Thoracic aorta (tissue), 2 donors: ENCODE data around the gene TCF3. TPM values are rescaled to one million over a fixed set of nuclear protein-coding genes. Genes with fewer than 3 reads are reported as not detected.

Source experiments
- ATAC-seq: fragments of 150-250 bp; one replicate; pipeline ENCODE4 v1.8.0; 2017; ENCODE audit warnings: low read depth; ENCODE audit not compliant: insufficient number of reproducible peaks, low FRiP score
- DNase-seq: peaks from one replicate; pipeline ENCODE4 v3.0.0-alpha.2; 2020; ENCODE audit warnings: low spot score
- H3K27ac ChIP-seq, 2 donors: fragments of 200-600 bp; sonication (generic); 1 replicate in 1 of 2; 2 replicates in 1 of 2; pipeline ENCODE4 v1.5.1; 2016; ENCODE audit warnings: mild to moderate bottlenecking in 2 of 2, moderate library complexity in 2 of 2
- H3K27me3 ChIP-seq: fragments of 200-600 bp; sonication (generic); replicated peaks from 2 replicates; pipeline ENCODE4 v1.6.0; 2016; ENCODE audit warnings: mild to moderate bottlenecking; ENCODE audit not compliant: insufficient read depth
- H3K36me3 ChIP-seq: fragments of 200-600 bp; sonication (generic); one replicate; pipeline ENCODE4 v1.5.1; 2016
- H3K4me1 ChIP-seq, 2 donors: fragments of 200-600 bp; sonication (generic); 1 replicate in 1 of 2; 2 replicates in 1 of 2; pipeline versions ENCODE4 v1.5.1 to v1.6.0; 2016; ENCODE audit warnings: low read depth in 2 of 2, mild to moderate bottlenecking in 1 of 2; ENCODE audit not compliant: control insufficient read depth in 1 of 2
- H3K4me3 ChIP-seq: fragments of 200-600 bp; sonication (generic); 2 replicates; pipeline ENCODE4 v1.5.1; 2016; ENCODE audit warnings: mild to moderate bottlenecking
- H3K9me3 ChIP-seq: fragments of 200-600 bp; sonication (generic); 2 replicates; pipeline ENCODE4 v1.5.1; 2016
- CTCF ChIP-seq: fragments of 200-600 bp; sonication (generic); IDR thresholded peaks from one replicate; pipeline ENCODE4 v1.5.1; 2019; ENCODE audit warnings: antibody characterized with exemption
- total RNA-seq, 2 donors: library from RNA; depleted of rRNA; stranded (reverse); fragments of >200 nt; gene quantifications; one replicate each; pipeline versions ENCODE4 v1.1.0 to v1.2.3, GENCODE V29; 2016

Gene TCF3
- total RNA-seq, 2 donors from 2014 or later = 46.0 to 52.5 TPM

- no peak for TF ChIP-seq CTCF
- Histone ChIP-seq H3K4me3 (peak overlapping the region; percentile 46), H3K36me3 (no peaks in the 10 kb centered on the region), H3K4me1 (peaks cover 13 to 17% of the 10 kb centered on the region in 2 donors), H3K27ac (no peak overlapping the region), H3K27me3 (no peaks in the 10 kb centered on the region), H3K9me3 (no peaks in the 10 kb centered on the region)
- no peak for ATAC-seq
- DNase-seq = no peak
These were observed 43.4 kb downstream of the TCF3 start for GRCh38 chr19:1609103-1609396.

GRCh38 chr19:1608359-1609102 is 43.9 kb downstream of the TCF3 start:
- no peak for DNase-seq
- Histone ChIP-seq H3K36me3 (no peaks in the 10 kb centered on the region), H3K4me3 (peak overlapping the region; percentile 46), H3K4me1 (peaks cover 19 to 22% of the 10 kb centered on the region in 2 donors), H3K27ac (no peak overlapping the region), H3K9me3 (no peaks in the 10 kb centered on the region), H3K27me3 (no peaks in the 10 kb centered on the region)
- no peak for TF ChIP-seq CTCF
- ATAC-seq = no peak

GRCh38 chr19:1606138-1606651 is 46.2 kb downstream of the TCF3 start:
- DNase-seq = no peak
- no peak for TF ChIP-seq CTCF
- Histone ChIP-seq H3K9me3 (no peaks in the 10 kb centered on the region), H3K27me3 (no peaks in the 10 kb centered on the region), H3K27ac (peak overlapping the region; percentile 85 to 91), H3K4me1 (peaks cover 23 to 33% of the 10 kb centered on the region in 2 donors), H3K4me3 (peak overlapping the region; percentile 98), H3K36me3 (no peaks in the 10 kb centered on the region)
- ATAC-seq = no peak

GRCh38 chr19:1605236-1606137 is 46.9 kb downstream of the TCF3 start, which contains the start of gene UQCR11:
Gene UQCR11 (minus strand): TSS chr19:1605462. CDS start chr19:1605409, 53 bp downstream.
- TF ChIP-seq CTCF = peak; percentile 68
- peak within 1 kb of the TSS; percentile 98 for H3K4me3 ChIP-seq

More at GRCh38 chr19:1605236-1606137, 46.9 kb downstream of the TCF3 start, which contains the start of gene UQCR11:
- Histone ChIP-seq H3K27ac (peak within 1 kb of the TSS; percentile 85 to 91), H3K4me1 (peaks cover 23 to 33% of the 10 kb centered on the region in 2 donors), H3K36me3 (no peaks in the 10 kb centered on the region), H3K27me3 (no peaks in the 10 kb centered on the region), H3K9me3 (no peaks in the 10 kb centered on the region)
- peak; percentile 90 for DNase-seq
- peak; percentile 87 for ATAC-seq
